CD8-positive, alpha-beta memory T cell (primary cell): ENCODE results near the gene ZNF618. TPM values are rescaled to one million over a fixed set of nuclear protein-coding genes. Genes with fewer than 3 reads are reported as not detected.

Experiments
- CTCF ChIA-PET: fragments of 350-600 bp; sonication (Branson Sonifier 250); formaldehyde crosslinking; loops from one replicate; lab custom pipeline; 2021; ENCODE audit warnings: antibody characterized with exemption; lab: Charles Lee
- POLR2A ChIA-PET: fragments of 350-600 bp; sonication (Branson Sonifier 250); formaldehyde crosslinking; loops from one replicate; lab custom pipeline; 2021; ENCODE audit warnings: antibody characterized with exemption; lab: Charles Lee
- DNase-seq, 5 donors: peaks; one replicate each; pipeline versions ENCODE4 v3.0.0 to v3.0.0-alpha.2; 2020 to 2022; ENCODE audit warnings: mixed read lengths in 1 of 5
- H3K27ac ChIP-seq: one replicate; pipeline ENCODE4 v1.7.0; 2013; ENCODE audit warnings: low read depth, mild to moderate bottlenecking, low read length, moderate library complexity
- H3K27me3 ChIP-seq: 2 replicates; pipeline ENCODE4 v1.7.0; 2013; ENCODE audit warnings: low read length, mild to moderate bottlenecking; ENCODE audit not compliant: insufficient read depth, poor library complexity, severe bottlenecking
- H3K36me3 ChIP-seq: 2 replicates; pipeline ENCODE4 v1.7.0; 2013; ENCODE audit warnings: mild to moderate bottlenecking, low read length, moderate library complexity; ENCODE audit not compliant: insufficient read depth
- H3K4me1 ChIP-seq: 2 replicates; pipeline ENCODE4 v1.7.0; 2013; ENCODE audit warnings: mild to moderate bottlenecking, low read length, moderate library complexity; ENCODE audit not compliant: insufficient read depth
- H3K4me3 ChIP-seq: 2 replicates; pipeline ENCODE4 v1.7.0; 2013; ENCODE audit warnings: mild to moderate bottlenecking, low read length
- H3K9me3 ChIP-seq: 2 replicates; pipeline ENCODE4 v1.7.0; 2013; ENCODE audit warnings: mild to moderate bottlenecking, low read length
- H3K27ac Mint-ChIP-seq, 8 donors: one replicate each; pipeline ENCODE4 v1.8.0; 2020 to 2021; ENCODE audit warnings: mixed read lengths in 8 of 8, mild to moderate bottlenecking in 6 of 8, inconsistent platforms in 3 of 8, moderate library complexity in 3 of 8
- H3K27me3 Mint-ChIP-seq, 2 donors: one replicate each; pipeline ENCODE4 v1.8.0; 2020 to 2021; ENCODE audit warnings: mixed read lengths in 2 of 2, mild to moderate bottlenecking in 1 of 2, moderate library complexity in 1 of 2
- H3K36me3 Mint-ChIP-seq, 3 donors: one replicate each; pipeline ENCODE4 v1.8.0; 2020 to 2021; ENCODE audit warnings: mixed read lengths in 3 of 3, inconsistent platforms in 1 of 3, mild to moderate bottlenecking in 1 of 3
- H3K4me1 Mint-ChIP-seq, 3 donors: one replicate each; pipeline ENCODE4 v1.8.0; 2020 to 2021; ENCODE audit warnings: mixed read lengths in 3 of 3, inconsistent platforms in 1 of 3, mild to moderate bottlenecking in 1 of 3
- H3K4me3 Mint-ChIP-seq, 7 donors: one replicate each; pipeline ENCODE4 v1.8.0; 2020 to 2021; ENCODE audit warnings: mixed read lengths in 7 of 7, mild to moderate bottlenecking in 6 of 7, moderate library complexity in 4 of 7, inconsistent platforms in 2 of 7
- H3K9me3 Mint-ChIP-seq, 5 donors: one replicate each; pipeline ENCODE4 v1.8.0; 2020 to 2022; ENCODE audit warnings: mixed read lengths in 5 of 5, mild to moderate bottlenecking in 3 of 5, moderate library complexity in 2 of 5, inconsistent platforms in 1 of 5
- polyA plus RNA-seq: library from polyadenylated mRNA; unstranded; fragments of 300-500 nt; fragmentation: Illumina TruSeq; gene quantifications from one replicate; pipeline ENCODE4 v1.2.3, GENCODE V29; 2021
- total RNA-seq, 2 experiments: library from RNA; stranded (reverse); gene quantifications; one replicate each; pipeline ENCODE4 v1.2.3, GENCODE V29; 2021

Gene ZNF618
- total and polyA plus RNA-seq, 3 experiments from 2014 or later = 0.55 to 1.2 (median 0.57) TPM

GRCh38 chr9:114025196-114025753 is 149.2 kb downstream of the ZNF618 start:
- H3K27ac Mint-ChIP-seq = peak overlapping the region in 1 of 8 donors; percentile 18
- ChIA-PET CTCF (no interaction called here), POLR2A (no interaction called here)
- Histone ChIP-seq H3K9me3 (no peaks in the 10 kb centered on the region), H3K4me3 (no peak overlapping the region), H3K4me1 (no peaks in the 10 kb centered on the region), H3K27ac (no peak overlapping the region), H3K36me3 (no peaks in the 10 kb centered on the region), H3K27me3 (no peaks in the 10 kb centered on the region)
- peaks cover 23 to 33% (median 30%) of the 10 kb centered on the region in 5 donors for H3K9me3 Mint-ChIP-seq
- peaks cover 3 to 4% of the 10 kb centered on the region in 2 donors for H3K27me3 Mint-ChIP-seq
- H3K36me3 Mint-ChIP-seq = peaks cover 0 to 8% (median 3%) of the 10 kb centered on the region in 3 donors
- no peak for DNase-seq
- H3K4me3 Mint-ChIP-seq = no peak overlapping the region
- H3K4me1 Mint-ChIP-seq = no peaks in the 10 kb centered on the region

- peaks cover 23 to 33% (median 30%) of the 10 kb centered on the region in 5 donors for H3K9me3 Mint-ChIP-seq
- no peak for DNase-seq
- H3K36me3 ChIP-seq = no peaks in the 10 kb centered on the region
- no peak overlapping the region for H3K27ac Mint-ChIP-seq
- peaks cover 3 to 4% of the 10 kb centered on the region in 2 donors for H3K27me3 Mint-ChIP-seq
- no peak overlapping the region for H3K4me3 ChIP-seq
- H3K4me1 ChIP-seq = no peaks in the 10 kb centered on the region
- no peak overlapping the region for H3K4me3 Mint-ChIP-seq
- no peaks in the 10 kb centered on the region for H3K4me1 Mint-ChIP-seq
- H3K27ac ChIP-seq = no peak overlapping the region
- ChIA-PET POLR2A (no interaction called here), CTCF (no interaction called here)
- no peaks in the 10 kb centered on the region for H3K27me3 ChIP-seq
- peaks cover 0 to 8% (median 3%) of the 10 kb centered on the region in 3 donors for H3K36me3 Mint-ChIP-seq
- no peaks in the 10 kb centered on the region for H3K9me3 ChIP-seq
These were observed 149.7 kb downstream of the ZNF618 start for GRCh38 chr9:114025760-114026159.

GRCh38 chr9:114026335-114026734 is 150.2 kb downstream of the ZNF618 start:
- Mint-ChIP-seq H3K9me3 (peaks cover 23 to 33% (median 30%) of the 10 kb centered on the region in 5 donors), H3K4me1 (no peaks in the 10 kb centered on the region), H3K27me3 (peaks cover 3 to 4% of the 10 kb centered on the region in 2 donors), H3K27ac (no peak overlapping the region), H3K36me3 (peaks cover 0 to 8% (median 3%) of the 10 kb centered on the region in 3 donors), H3K4me3 (no peak overlapping the region)
- Histone ChIP-seq H3K36me3 (no peaks in the 10 kb centered on the region), H3K4me3 (no peak overlapping the region), H3K9me3 (no peaks in the 10 kb centered on the region), H3K27ac (no peak overlapping the region), H3K4me1 (no peaks in the 10 kb centered on the region), H3K27me3 (no peaks in the 10 kb centered on the region)
- DNase-seq = no peak
- CTCF ChIA-PET = no interaction called here
- POLR2A ChIA-PET = no interaction called here

GRCh38 chr9:114027159-114027862 is 151.2 kb downstream of the ZNF618 start:
- Histone ChIP-seq H3K27me3 (no peaks in the 10 kb centered on the region), H3K4me3 (no peak overlapping the region), H3K9me3 (no peaks in the 10 kb centered on the region), H3K4me1 (no peaks in the 10 kb centered on the region), H3K36me3 (no peaks in the 10 kb centered on the region), H3K27ac (no peak overlapping the region)
- no peak for DNase-seq
- ChIA-PET POLR2A (no interaction called here), CTCF (no interaction called here)
- peaks cover 0 to 6% (median 3%) of the 10 kb centered on the region in 3 donors for H3K36me3 Mint-ChIP-seq
- no peaks in the 10 kb centered on the region for H3K4me1 Mint-ChIP-seq
- H3K27me3 Mint-ChIP-seq = peaks cover 3 to 4% of the 10 kb centered on the region in 2 donors
- no peak overlapping the region for H3K27ac Mint-ChIP-seq
- no peak overlapping the region for H3K4me3 Mint-ChIP-seq
- H3K9me3 Mint-ChIP-seq = peaks cover 23 to 30% (median 28%) of the 10 kb centered on the region in 5 donors

- Mint-ChIP-seq H3K27ac (no peak overlapping the region), H3K27me3 (peaks cover 3 to 4% of the 10 kb centered on the region in 2 donors), H3K4me1 (no peaks in the 10 kb centered on the region), H3K9me3 (peaks cover 20 to 24% (median 23%) of the 10 kb centered on the region in 5 donors), H3K4me3 (no peak overlapping the region), H3K36me3 (peaks cover 0 to 5% (median 3%) of the 10 kb centered on the region in 3 donors)
- DNase-seq = no peak
- POLR2A ChIA-PET = no interaction called here
- H3K36me3 ChIP-seq = no peaks in the 10 kb centered on the region
- H3K9me3 ChIP-seq = no peaks in the 10 kb centered on the region
- H3K27me3 ChIP-seq = no peaks in the 10 kb centered on the region
- no peaks in the 10 kb centered on the region for H3K4me1 ChIP-seq
- H3K27ac ChIP-seq = no peak overlapping the region
- no peak overlapping the region for H3K4me3 ChIP-seq
- CTCF ChIA-PET = no interaction called here
These were observed 151.9 kb downstream of the ZNF618 start for GRCh38 chr9:114027863-114028465.

GRCh38 chr9:114028646-114029045 is 152.5 kb downstream of the ZNF618 start:
- Mint-ChIP-seq H3K4me3 (no peak overlapping the region), H3K4me1 (no peaks in the 10 kb centered on the region), H3K9me3 (peaks cover 14 to 18% (median 17%) of the 10 kb centered on the region in 5 donors), H3K36me3 (peaks cover 0 to 5% (median 3%) of the 10 kb centered on the region in 3 donors), H3K27ac (no peak overlapping the region), H3K27me3 (peaks cover 3 to 4% of the 10 kb centered on the region in 2 donors)
- POLR2A ChIA-PET = no interaction called here
- no peaks in the 10 kb centered on the region for H3K9me3 ChIP-seq
- CTCF ChIA-PET = no interaction called here
- no peaks in the 10 kb centered on the region for H3K36me3 ChIP-seq
- no peak overlapping the region for H3K27ac ChIP-seq
- no peak overlapping the region for H3K4me3 ChIP-seq
- no peaks in the 10 kb centered on the region for H3K4me1 ChIP-seq
- H3K27me3 ChIP-seq = no peaks in the 10 kb centered on the region
- DNase-seq = no peak

GRCh38 chr9:114029311-114030170 is 153.4 kb downstream of the ZNF618 start:
- ChIA-PET POLR2A (no interaction called here), CTCF (no interaction called here)
- Histone ChIP-seq H3K4me1 (no peaks in the 10 kb centered on the region), H3K4me3 (no peak overlapping the region), H3K36me3 (no peaks in the 10 kb centered on the region), H3K27me3 (no peaks in the 10 kb centered on the region), H3K9me3 (no peaks in the 10 kb centered on the region), H3K27ac (no peak overlapping the region)
- H3K4me3 Mint-ChIP-seq = no peak overlapping the region
- H3K36me3 Mint-ChIP-seq = peaks cover 0 to 3% (median 2%) of the 10 kb centered on the region in 3 donors
- no peak for DNase-seq
- H3K4me1 Mint-ChIP-seq = no peaks in the 10 kb centered on the region
- peaks cover 5 to 9% (median 8%) of the 10 kb centered on the region in 5 donors for H3K9me3 Mint-ChIP-seq
- no peak overlapping the region for H3K27ac Mint-ChIP-seq
- peaks cover 0 to 3% of the 10 kb centered on the region in 2 donors for H3K27me3 Mint-ChIP-seq
